Jurkat, Clone E6-1 (cell line): Measurements from ENCODE around the gene CC2D2B. TPM values are rescaled to one million over a fixed set of nuclear protein-coding genes. Genes with fewer than 3 reads are reported as not detected.
"Not testable (repeated sequence)": the region's sequence is repeated elsewhere in the genome, so short reads cannot be mapped to it uniquely, and the experiment has no call there.

Experiments
- DNase-seq: peaks from one replicate; pipeline ENCODE4 v3.0.0-alpha.2; 2011; ENCODE audit warnings: low read depth, low spot score
- H3K4me3 ChIP-seq: 2 replicates; pipeline ENCODE4 v1.5.1; 2011; ENCODE audit warnings: mild to moderate bottlenecking, low read length, control low read depth, moderate library complexity
- polyA plus RNA-seq: library from polyadenylated mRNA; unstranded; fragments of >200 nt; gene quantifications from one replicate; pipeline ENCODE4 v1.2.1, GENCODE V29; 2012; ENCODE audit warnings: missing spikeins; ENCODE audit not compliant: insufficient read length, insufficient read depth

CC2D2B gene
- polyA plus RNA-seq: not detected

DNA sequence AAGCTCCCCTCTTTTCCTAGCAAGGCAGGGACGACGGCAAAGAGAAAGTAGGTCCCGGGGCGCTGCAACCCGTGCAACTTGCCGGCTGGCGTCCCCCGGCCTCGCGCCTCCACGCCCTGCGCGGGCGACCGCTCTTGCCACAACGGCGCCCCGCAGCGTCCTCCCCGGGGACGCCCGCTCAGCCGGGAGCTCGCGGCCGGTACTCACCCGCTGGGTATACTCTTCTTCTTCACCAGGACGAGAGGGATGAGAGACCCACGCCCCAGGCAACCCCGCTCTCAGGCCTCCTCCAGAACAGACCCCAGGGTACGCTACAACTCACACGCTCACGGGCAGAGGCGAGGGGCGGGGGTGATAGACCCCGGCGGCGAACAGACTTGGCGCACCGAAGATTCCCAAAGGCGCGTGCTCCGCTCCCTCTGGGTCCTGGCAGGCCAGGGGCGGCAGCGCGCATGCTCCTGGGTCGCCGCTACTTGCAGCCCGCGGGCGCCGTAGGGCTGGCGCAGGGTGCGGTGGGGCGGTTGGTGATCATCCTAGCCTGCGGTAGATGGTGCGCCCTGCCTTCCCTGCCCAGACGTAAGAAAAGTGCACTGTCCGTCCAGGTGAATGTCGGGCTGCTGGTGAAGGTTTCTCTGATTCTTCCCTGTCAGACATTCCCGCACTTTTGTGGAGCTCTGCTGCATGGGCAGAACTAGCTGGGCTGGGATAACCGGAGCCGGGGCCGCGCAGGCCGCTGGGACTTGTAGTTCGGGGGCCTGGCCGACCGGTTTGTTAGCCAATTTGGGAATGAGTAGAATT lies at the start of gene CC2D2B:
Gene CC2D2B, plus strand, starts transcription at position 520 of the 798 bp plus-strand sequence. CDS start 3,349 bp downstream, outside the sequence.
- peak; percentile 12 for DNase-seq
- H3K4me3 ChIP-seq: peak within 1 kb of the TSS; percentile 48

DNA sequence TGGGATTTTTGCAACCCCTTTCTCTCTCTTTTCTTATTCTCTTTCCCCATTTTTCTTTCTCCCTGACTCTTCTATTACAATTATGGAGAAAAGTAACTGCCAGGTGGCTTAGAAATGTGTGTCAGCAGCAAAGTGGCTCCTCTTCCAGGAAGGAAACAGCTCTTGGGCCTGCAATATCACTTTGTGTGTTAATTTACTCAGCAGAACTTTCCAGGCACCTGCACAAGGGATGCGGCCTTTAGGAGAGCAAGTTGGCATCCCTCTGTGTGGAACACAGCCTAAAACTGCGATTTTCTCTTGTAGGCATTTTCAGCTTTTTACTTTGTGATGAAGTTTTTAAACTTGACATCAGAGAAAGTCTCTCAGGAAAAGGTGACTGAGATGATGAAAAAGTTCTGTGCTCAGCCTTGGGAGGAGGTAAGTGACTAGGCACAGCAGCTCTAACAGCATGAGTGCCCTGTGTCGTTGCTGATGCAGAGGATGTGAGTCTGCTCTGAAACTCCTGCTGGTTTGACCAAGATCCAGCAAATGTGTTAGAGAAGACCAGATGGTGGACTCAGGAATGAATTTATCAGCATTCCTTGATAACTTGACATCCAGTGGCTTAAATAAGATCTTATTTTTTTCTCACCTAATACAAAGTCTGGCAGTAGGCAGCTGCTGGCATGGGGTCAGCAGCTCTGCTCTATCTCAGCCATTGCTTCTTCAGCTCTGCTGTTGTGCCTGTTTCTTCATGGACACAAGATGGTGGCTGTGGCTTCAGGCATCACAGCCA lies 47.4 kb upstream of the CC2D2B start:
- no peak for DNase-seq
- H3K4me3 ChIP-seq: no peak overlapping the region

DNA sequence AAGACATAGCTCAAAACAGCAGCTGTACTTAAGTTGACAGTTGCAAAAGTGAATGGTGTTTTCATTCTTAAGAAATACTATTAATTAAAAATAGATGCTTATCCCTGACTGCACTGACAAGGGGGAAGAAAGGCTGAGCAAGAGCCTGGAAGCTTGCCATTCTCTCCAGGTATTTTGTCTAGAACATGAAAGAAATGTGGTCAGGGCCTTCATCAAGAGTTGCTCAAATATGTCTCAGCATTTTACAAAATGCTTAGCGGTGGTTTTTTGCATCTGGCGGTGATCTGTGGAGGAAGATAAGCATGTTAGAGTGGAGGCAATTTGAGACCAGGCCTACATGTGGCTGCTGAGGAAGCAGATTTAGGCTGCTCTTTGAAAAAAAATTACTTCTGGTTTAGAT lies 46.4 kb upstream of the CC2D2B start:
- H3K4me3 ChIP-seq: no peak overlapping the region

DNA sequence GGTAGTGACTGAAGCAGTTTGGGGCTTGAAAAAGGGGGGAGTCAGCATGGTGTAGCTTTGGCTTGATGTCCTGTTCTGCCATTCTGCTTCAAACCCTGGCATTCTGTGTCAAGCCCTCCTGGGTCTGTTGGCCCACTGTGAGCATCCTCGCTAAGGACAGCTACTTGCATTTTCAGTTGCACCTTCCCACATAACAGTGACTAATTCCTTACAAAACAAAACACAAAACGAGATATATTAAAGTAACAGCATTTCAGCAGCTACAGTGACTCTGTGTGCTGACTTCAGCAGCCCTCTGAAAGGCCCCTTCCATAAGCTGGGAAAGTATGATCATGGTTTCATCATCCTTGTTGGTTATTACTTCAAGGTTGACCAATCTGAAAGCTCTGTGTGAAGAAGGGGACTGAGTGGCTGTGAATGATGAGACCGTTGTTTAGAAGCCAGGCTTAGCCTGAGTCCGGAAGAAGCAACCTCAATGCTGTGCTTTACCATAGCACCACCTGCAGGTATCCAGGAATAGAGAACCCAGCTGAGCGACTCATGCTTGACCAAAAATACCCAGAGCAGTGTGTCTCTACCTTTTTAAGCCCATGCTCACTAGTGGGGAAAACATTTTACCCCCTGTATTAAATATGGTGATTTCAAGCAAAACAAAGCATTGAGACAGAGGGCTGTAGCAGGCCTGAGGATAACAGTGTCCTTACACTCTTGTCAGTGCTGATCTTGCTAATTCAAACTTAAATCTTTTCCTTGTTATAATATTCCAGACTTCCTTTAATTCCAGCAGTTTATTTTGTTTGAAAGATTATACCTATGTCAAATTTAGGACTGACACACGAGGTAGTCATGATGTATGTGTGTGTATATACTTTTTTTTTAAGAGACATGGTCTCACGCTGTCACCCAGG lies 42.6 kb upstream of the CC2D2B start:
- peak; percentile 40 for DNase-seq
- no peak overlapping the region for H3K4me3 ChIP-seq

More for the DNA sequence above, 46.4 kb upstream of the CC2D2B start:
- peak; percentile 74 for DNase-seq

DNA sequence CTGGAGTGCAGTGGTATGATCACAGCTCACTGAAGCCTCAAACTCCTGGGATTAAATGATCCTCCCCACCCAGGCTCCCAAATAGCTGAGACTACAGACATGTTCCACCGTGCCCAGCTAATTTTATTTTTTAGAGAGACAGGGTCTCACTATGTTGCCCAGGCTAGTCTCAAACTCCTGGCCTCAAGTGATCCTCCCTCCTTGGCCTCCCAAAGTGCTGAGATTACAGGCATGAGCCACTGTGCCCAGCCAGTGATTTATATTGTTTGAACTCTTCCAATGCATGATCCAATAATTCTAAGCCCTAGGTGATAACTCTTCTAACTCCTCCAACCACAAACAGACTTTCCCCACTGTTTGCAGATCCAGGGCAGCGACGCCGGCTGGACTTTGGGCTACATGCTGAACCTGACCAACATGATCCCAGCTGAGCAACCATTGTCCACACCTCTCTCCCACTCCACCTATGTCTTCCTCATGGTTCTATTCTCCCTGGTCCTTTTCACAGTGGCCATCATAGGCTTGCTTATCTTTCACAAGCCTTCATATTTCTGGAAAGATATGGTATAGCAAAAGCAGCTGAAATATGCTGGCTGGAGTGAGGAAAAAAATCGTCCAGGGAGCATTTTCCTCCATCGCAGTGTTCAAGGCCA lies 41.8 kb upstream of the CC2D2B start:
- DNase-seq: no peak
- no peak overlapping the region for H3K4me3 ChIP-seq

DNA sequence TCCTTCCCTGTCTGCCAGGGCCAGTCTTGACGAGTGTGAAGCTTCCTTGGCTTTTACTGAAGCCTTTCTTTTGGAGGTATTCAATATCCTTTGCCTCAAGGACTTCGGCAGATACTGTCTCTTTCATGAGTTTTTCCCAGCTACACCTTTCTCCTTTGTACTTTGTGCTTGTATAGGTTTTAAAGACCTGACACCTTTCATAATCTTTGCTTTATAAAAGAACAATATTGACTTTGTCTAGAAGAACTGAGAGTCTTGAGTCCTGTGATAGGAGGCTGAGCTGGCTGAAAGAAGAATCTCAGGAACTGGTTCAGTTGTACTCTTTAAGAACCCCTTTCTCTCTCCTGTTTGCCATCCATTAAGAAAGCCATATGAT lies 41.3 kb upstream of the CC2D2B start:
- no peak overlapping the region for H3K4me3 ChIP-seq
- DNase-seq: no peak

DNA sequence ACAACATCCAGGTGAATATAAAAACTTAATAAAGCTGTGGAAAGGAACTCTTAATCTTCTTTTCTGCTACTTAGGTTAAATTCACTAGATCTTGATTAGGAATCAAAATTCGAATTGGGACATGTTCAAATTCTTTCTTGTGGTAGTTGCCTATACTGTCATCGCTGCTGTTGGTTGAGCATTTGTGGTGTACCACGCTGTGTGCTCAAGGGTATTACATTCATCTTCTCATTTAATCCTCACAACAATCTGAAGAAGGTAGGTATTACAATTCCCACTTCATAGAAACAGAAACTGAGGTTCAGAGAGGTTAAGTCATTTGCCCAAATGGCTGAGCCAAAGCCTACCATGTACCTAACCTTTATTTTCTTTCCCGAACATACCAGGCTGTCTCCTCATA lies 39.9 kb upstream of the CC2D2B start:
- no peak overlapping the region for H3K4me3 ChIP-seq
- DNase-seq: peak; percentile 80

- DNase-seq: no peak
- no peak overlapping the region for H3K4me3 ChIP-seq
These were observed 35.5 kb upstream of the CC2D2B start for GRCh38 chr10:95872158-95872711.

- DNase-seq: no peak
- H3K4me3 ChIP-seq: no peak overlapping the region
These were observed 34.6 kb upstream of the CC2D2B start for GRCh38 chr10:95873139-95873538.

GRCh38 chr10:95873651-95874050 lies 34.1 kb upstream of the CC2D2B start:
- DNase-seq: no peak
- H3K4me3 ChIP-seq: no peak overlapping the region

DNA sequence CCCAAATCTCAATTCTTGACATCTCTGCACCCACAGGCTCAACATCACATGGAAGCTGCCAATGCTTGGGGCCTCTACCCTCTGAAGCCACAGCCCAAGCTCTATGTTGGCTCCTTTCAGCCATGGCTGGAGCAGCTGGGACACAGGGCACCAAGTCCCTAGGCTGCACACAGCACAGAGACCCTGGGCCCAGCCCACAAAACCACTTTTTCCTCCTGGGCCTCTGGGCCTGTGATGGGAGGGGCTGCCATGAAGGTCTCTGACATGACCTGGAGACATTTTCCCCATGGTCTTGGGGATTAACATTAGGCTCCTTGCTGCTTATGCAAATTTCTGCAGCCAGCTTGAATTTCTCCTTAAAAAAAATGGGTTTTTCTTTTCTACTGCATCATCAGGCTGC lies 33.0 kb upstream of the CC2D2B start:
- DNase-seq: not testable (repeated sequence)

GRCh38 chr10:95876756-95877155 lies 31.0 kb upstream of the CC2D2B start:
- no peak for DNase-seq

More for the DNA sequence above, 33.0 kb upstream of the CC2D2B start:
- H3K4me3 ChIP-seq: not testable (repeated sequence)

DNA sequence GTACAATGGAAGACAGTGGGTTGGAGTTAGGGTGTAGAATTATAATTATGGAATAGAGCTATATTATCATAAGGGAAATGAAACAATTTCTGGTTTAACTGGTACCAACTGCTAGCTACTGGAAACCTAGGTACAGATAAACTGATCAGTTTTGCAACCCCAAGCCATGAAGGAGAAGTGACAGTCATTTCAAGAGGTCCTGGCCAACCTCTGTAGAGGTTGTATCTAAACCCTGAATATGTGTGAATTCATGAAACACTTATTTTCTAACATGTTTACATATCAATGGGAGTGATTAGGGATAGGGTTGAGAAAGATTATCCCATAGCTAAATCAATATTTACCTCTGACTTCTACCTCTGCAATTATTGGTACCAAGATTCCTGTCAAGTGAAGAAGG lies 29.9 kb upstream of the CC2D2B start:
- no peak for DNase-seq
- H3K4me3 ChIP-seq: no peak overlapping the region

More at GRCh38 chr10:95876756-95877155, 31.0 kb upstream of the CC2D2B start:
- no peak overlapping the region for H3K4me3 ChIP-seq

GRCh38 chr10:95880704-95881103 lies 27.1 kb upstream of the CC2D2B start:
- H3K4me3 ChIP-seq: no peak overlapping the region
- DNase-seq: no peak

DNA sequence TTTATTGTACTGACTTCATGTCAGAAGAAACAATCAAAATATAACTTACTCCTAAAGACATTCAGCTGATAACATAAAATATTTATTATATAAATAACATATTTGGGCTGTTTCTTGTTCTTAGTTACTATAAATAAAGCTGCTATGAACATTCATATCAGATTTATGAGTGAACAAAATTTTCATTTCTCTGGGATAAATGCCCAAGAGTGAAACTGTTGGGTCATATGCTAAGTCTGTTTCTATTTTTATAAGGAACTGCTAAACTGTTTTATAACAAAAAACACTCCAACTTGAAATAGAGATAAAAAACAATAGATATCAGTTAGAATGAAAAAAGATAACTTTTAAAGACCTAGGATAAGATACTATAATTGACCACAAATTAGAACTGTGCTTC lies 26.5 kb upstream of the CC2D2B start:
- H3K4me3 ChIP-seq: no peak overlapping the region
- no peak for DNase-seq

DNA sequence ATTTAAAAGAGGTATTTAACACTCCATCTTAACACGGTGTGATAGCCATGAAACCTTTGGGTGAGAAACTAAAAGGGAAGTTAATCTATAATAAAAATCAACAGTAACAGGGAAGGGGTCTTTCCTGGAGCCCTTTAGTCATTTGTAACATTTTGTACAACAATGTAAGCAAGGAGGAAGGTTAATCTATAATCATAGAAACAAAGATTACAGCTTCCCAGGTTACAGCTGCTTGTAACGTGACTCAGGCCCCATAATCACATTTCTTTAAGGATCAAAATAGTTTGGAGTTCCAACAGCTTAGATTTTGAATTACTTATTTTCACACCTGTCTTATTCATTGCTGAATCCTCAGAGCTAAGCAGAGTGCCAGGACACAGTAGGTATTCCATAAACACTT lies 17.9 kb upstream of the CC2D2B start:
- H3K4me3 ChIP-seq: no peak overlapping the region
- no peak for DNase-seq

DNA sequence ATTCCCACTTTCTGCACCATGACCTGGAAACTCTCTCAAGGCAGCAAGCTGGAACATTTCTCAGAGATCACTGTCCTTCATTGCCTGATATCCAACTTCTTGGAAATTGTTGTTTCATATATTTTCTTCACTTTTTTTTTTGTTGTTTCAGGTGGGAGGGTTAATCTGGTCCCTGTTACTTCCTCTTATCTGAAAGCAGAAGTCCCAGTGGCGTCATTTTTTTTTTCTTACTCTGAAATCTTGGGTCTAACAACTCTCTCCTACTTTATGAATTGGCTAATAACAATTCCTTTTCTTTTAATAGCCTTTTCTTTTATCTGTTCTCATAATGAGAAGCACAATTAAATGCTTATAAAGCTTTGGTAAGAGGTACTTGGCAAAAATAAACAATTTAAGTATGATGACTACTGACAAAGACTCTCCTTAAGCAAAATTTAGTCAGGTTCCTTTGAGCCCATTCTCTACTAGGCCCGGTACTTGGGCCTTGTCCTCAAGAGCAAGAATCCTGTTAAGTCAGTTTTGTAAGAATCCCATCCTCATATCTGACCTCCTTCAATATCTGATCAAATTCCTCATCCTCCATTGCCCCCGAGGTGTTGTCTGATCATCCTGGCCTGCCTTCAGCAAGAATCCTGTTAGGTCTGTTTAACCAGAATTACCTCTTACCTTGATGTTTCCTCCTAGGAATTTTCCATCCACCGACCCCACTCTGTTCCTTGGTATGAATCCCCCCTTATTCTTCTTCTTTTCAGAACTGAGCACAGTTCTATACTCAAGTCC lies 11.5 kb upstream of the CC2D2B start:
- DNase-seq: no peak
- no peak overlapping the region for H3K4me3 ChIP-seq
